ENCODE measurements around the gene SMYD3.
"Not testable (repeated sequence)": the region's sequence is repeated elsewhere in the genome, so short reads cannot be mapped to it uniquely, and the experiment has no call there.

Gene SMYD3

GRCh38 chr1:245971076-245971710 is 535.9 kb downstream of the SMYD3 start:
- not testable (repeated sequence) for DNase-seq

GRCh38 chr1:245969283-245969682 is 537.8 kb downstream of the SMYD3 start:
- DNase-seq: no peak

DNA sequence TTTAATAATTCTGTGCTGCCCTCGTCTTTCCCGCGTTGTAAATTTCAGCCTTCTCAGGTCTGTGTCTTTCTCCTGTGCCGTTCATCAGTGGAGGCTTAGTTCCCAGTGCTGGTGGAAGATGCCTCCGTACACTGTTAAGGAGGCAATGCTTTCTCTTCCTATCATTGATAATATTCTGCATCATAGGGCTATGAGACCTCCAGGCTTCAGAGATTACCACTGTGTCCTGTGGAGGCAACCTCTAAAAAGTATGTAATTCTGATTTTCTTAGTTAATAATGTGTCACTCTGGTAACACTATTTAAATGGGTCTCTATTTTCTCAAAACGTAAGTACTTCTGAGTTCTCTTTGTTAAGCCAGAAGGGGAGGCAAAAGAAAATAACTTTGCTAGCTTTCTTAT is 538.3 kb downstream of the SMYD3 start:
- no peak for DNase-seq

GRCh38 chr1:245965398-245965797 is 541.7 kb downstream of the SMYD3 start:
- DNase-seq: no peak

- DNase-seq: no peak
Observed at GRCh38 chr1:245963649-245964048, 543.4 kb downstream of the SMYD3 start.

DNA sequence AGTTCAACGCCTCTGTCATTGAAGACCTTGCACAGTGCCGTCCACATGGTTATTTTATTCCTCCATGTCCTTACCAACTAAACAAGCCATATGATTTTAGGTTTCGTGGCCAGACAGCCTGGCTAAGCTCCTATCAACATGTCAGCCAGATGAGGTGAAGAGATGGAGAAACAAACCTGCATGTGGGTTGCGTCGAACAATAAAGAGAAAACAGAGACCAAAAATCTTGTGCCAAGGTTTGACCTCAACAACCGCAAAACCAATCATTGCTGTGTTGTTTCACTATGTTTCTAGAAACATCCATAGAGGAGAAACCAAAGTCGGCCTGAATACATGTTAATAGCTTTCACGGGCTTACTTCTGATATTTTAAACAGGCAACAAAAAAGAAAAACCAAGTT is 544.6 kb downstream of the SMYD3 start:
- DNase-seq: no peak

- DNase-seq: no peak
Observed at GRCh38 chr1:245961137-245961540, 545.9 kb downstream of the SMYD3 start.

GRCh38 chr1:245960171-245960570 is 546.9 kb downstream of the SMYD3 start:
- no peak for DNase-seq

GRCh38 chr1:245958016-245958415 is 549.1 kb downstream of the SMYD3 start:
- DNase-seq: no peak

- DNase-seq: no peak
Observed at GRCh38 chr1:245957427-245957826, 549.7 kb downstream of the SMYD3 start.

GRCh38 chr1:245956225-245956624 is 550.9 kb downstream of the SMYD3 start:
- no peak for DNase-seq

GRCh38 chr1:245953876-245954660 is 553.0 kb downstream of the SMYD3 start:
- DNase-seq: no peak

DNA sequence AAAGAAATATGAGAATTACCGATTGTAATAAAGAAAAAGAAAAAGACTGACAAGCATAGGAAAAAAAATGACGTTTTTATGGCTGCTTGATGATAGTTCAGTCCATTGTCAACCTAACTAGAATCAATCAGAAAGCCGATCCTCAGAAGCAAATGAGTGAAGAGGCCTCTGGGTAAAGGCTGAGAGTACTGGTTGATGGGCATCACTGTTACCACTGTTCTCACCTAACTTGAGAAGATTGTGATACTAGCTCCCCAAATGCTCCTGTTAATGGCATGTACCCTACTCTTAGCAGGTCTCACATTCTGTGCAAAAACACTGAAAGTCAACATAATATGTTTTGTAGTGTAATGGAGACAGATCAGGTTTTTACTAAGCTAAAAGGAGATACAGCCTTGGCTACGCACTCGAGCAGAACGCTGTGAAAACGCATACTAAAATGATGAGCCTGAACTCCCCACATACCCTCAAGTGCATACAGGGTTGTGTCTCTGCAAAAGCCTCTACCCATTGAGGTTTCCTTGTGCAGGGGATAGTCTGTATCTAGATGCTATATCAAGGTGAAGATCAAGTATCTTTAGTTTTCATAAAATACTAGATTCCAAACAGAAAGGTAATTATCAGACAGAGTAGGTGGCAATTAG is 554.6 kb downstream of the SMYD3 start:
- no peak for DNase-seq

DNA sequence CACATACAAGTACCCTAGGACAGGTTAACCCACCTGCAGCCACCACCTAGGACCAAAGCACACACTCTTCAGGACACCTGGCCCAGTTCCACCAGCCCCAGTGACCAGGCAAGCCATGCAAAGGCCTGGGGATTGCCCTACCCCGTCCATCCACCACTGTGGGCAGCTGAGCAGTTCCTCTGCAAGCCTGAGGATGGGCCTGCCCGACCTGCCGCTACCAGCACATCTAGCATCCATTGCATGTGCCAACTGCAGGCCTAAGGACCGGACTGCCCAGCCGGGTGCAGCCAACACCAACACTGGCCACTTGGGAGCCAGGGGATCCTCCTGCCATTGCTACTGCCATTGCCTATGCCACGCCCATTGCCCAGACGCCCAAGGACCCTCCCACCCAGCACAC is 558.3 kb downstream of the SMYD3 start:
- no peak for DNase-seq

- no peak for DNase-seq
Observed at GRCh38 chr1:245946905-245947304, 560.2 kb downstream of the SMYD3 start.

GRCh38 chr1:245945136-245945535 is 561.9 kb downstream of the SMYD3 start:
- DNase-seq: not testable (repeated sequence)

DNA sequence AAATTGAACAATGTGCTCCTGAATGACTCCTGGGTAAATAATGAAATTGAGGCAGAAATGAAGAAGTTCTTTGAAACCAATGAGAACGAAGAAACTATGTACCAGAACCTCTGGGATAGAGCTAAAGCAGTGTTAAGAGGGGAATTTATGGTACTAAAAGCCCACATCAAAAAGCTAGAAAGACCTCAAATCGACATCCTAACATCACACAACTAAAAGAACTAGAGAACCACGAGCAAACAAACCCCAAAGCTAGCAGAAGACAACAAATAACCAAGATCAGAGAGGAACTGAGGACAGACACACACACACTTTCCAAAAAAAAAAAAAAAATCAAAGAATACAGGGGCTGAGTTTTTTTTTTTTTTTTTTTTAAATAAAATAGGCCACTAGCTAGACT is 564.2 kb downstream of the SMYD3 start:
- DNase-seq: no peak

DNA sequence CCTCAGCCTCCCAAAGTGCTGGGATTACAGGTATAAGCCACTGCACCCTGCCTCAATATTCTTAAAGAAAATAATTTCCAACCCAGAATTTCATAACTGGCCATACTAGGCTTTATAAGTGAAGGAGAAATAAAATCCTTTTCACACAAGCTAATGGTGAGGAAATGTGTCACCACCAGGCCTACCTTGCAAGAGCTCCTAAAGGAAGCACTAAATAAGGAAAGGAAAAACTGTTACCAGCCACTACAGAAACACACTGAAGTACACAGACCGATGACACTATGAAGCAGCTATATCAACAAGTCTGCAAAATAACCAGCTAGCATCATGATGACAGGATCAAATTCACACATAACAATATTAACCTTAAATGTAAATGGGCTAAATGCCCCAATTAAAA is 565.3 kb downstream of the SMYD3 start:
- DNase-seq: not testable (repeated sequence)

DNA sequence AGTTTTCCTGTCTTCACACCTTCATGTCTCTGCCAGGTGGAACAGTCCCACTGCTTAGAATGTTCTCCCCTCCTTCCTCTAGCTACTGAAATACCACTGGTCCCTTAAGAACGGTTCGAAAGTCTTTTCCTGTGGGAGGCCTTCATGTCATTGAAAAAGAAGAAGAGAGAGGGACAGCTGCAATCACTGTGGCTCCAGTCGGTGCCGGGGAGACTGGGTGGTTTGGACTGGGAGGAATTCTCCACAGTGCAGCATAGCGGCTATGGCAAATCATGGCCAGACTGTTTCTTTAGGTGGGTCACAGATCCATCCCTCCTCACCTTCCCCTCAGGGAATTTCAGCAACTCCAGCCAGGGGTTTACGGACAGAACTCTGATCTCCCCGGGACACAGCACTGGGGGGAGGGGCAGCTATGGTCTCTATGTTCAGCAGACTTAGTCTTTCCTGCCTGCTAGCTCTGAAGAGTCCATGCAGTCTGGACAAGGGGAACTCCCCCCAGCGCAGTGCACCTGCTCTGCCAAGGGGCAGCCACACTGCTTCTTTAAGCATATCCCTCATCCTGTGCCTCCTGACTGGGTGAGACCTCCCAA is 567.2 kb downstream of the SMYD3 start:
- DNase-seq: no peak

GRCh38 chr1:245938046-245938435 is 569.0 kb downstream of the SMYD3 start:
- DNase-seq: no peak

DNA sequence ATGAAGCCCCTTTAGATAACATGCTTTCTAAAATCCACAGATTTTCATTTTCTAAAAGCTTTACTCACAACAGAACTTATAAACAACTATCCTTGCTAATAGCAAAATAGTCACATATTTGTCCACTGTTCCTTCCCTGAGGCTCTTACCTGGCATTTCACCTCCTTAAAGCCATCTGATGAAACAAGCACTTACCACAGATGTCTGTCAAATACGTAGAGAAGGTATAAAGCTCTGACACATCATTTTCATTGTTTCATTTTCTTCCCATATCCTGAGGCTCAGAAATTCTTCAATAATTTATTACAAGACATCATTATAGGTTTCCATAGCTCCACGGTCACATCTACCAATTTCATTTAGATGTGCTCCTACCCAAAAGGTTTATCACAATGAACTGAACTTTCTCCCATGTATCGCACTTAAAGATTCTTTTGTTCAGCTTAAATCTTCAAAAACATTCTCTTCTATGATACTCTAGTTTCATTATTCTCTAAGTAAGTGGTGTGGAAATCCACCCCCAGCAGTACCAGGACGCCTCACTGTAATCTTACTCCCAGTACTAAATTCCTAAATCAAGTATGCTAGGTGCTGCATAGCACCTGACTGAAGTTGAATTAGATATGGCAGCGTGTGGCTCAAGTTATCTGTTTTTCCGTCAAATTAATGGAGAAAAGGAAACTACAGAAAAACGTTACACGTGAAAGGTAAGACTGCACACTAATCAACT is 569.6 kb downstream of the SMYD3 start:
- DNase-seq: no peak

DNA sequence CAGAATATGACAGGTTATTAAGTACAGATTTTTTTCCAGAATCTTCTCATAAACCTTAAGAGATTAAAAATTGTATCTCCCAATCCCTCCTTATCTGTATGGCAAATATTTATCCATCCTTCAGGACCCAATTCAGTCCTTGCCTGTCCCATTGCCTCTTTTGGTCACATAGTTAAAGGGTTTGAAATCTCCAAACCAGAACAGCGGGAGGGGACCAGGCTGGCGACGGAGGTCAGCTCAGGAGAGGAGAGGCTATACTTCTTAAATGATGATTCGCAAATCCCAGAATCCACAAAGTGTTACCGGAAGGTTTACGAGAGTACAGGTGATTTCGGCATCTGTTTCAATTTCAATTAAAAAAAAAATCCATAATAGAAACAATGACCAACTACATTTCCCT is 572.7 kb downstream of the SMYD3 start:
- DNase-seq: no peak

DNA sequence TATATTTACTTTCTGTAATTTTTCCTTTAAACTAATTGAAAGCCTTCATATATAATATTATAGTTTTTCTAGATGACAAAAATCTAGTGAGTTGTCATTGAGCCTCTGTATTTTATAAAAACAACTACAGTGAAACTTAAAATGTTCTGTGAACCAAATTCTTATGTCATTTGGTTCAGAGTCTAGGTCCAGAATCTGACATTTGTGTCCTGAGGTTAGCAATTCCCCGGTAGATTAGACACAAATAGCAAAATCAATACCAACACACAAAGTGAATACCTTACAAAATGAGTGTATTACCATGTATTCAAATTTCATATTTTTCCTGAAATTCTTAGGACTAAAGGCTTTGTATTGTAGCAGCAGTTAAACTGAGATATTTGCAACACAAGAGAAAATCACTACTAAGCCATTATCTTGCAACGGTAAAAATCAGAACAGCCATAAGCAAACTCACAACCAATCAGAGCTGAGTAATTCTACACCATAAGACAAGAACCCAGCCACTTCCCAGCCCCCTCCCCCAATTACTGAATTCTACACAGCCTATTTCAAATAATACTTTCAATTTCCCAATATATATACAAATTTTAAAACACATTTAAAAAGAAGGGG is 573.5 kb downstream of the SMYD3 start:
- no peak for DNase-seq

All from cerebellar nuclear complex (tissue), 1 donor.